Stimulated activated CD4-positive, alpha-beta T cell treated with anti-CD3 and anti-CD28 coated beads, Interleukin-1b, Interleukin-23, amount 100 ng/mL, for 1 hour (primary cell): ENCODE data around the gene TMEM221.
A peak's percentile ranks its signal among the peaks of the same experiment; 100 is the strongest.
"Not testable (repeated sequence)": the region's sequence is repeated elsewhere in the genome, so short reads cannot be mapped to it uniquely, and the experiment has no call there.

Source experiments
- DNase-seq, 2 donors: peaks; one replicate each; pipeline ENCODE4 v3.0.0-alpha.2; 2020; ENCODE audit warnings: low read depth in 2 of 2

TMEM221 gene

DNA sequence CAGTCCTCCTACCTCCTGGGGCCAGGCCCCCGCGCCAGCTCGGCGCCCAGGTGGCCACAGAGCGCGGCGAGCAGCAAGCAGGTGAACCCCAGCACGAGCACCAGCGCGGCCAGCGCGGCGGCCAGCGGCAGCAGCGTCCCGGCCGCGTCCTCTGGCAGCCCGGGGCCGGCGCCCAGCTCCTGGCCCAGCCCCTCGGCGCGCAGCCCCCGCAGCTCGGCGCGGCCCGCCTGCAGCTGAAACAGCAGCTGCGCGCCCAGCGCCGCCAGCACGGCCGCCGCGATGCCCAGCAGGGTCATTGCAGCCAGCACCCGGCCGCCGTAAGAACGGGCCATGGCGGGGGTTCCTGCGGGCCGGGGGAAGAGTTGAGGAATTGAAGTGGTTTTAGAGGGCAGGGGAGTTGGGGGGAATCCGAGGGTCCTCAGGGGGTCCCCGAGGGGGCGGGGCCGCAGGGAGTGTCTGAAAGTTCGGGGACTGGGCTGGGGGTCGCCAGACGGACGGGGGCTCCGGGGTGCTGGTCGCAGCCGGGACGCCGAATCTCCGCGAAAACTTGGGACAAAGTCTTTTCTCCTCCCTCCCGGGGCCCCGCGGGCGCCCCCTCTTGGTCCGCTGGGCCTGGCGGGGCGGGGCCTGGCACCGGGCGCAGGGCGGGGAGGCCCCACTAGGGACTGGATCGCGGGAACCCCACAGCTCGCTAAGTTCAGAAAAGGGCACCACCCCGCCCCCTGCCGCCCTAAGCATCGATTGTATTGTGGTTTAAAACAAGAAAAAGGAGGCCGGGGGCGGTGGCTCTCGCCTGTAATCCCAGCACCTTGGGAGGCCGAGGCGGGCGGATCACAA is at the start of gene TMEM221:
Gene TMEM221, minus strand, starts transcription at position 538 of the 837 bp plus-strand sequence. Its CDS starts 206 bp downstream, at position 332.
- peak in 1 of 2 donors; percentile 33 for DNase-seq

DNA sequence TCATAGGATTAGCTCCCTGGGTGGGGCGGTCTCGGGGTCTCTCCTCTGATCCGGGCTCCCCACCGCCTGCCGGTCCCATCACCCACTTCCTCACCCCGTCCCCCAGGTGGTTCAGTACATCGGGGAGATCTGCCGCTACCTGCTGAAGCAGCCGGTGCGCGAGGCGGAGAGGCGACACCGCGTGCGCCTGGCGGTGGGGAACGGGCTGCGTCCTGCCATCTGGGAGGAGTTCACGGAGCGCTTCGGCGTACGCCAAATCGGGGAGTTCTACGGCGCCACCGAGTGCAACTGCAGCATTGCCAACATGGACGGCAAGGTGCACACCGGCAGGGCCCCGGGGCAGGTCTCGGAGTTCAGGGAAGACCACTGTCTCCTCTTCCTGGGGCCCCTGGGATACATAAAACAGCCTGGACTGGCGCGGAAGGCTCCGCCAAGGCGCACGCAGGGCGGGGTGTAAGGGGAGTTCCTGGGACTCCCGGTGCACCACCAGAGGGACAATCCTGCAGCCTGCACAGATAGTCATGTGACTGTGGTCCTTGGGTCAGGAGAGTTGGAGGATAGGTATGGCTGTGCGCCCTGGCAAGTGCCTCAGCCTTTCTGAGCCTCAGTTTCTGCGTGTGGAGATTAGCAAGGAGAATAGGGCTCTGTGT is 48.8 kb upstream of the TMEM221 start:
- no peak for DNase-seq

DNA sequence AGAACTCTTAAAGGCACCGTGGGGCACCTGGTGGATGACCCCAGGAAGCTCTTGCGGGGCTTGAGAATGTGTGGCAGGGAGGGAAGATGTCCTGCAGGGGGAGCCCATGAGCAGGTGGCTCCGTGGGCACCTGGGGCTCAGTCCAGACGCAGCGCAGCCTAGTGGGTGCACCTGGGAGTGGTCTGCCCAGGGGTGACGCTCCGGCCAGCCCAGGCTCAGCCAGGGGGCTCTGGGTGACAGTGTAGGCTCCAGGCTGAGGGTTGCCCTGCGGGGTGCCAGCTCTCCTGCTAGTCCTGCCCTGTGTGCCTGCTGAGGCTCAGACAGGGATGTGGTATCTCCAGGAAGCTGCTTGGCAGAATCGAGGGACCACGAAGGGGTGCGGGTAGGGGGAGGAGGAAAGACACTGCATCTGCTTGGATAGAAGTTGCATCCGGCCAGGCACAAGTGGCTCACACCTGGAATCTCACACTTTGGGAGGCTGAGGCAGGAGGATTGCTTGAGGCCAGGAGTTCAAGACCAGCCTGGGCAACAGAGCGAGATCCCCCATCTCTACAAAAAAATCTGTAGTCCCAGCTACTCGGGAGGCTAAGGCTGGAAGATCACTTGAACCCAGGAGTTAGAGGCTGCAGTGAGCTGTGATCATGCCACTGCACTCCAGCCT is 48.0 kb upstream of the TMEM221 start:
- peak; percentile 53 to 73 for DNase-seq

DNA sequence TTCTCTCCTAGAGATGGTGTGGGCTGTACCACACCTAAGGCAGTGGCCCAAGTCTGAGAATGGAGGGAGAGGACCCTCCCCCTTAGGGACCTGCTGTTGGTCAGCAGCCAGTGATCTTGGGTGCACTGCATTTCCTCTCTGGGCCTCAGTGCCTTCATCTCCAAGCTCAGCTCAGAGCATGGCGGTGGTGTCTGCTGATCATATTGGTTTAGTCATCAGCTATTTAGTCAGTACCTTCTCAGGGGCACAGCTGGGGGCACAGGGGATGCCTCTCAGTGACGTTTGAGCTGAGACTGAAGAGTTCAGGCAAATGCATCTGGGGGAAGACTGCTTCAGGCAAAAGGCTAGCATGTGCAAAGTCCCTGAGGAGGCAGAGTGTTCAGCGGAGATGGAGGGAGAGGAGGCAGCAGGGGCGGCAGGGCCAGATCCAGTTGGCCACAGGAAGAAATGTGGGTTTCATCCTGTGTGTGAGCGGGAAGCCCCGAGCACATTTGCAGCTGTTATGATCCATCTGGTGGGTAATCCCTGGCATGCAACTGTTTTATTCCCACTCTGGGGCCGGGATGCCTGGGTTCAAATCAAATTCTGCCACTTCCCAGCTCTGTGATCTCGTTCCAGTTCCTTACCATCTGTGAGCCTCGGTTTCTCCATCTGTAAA is 47.3 kb upstream of the TMEM221 start:
- no peak for DNase-seq

DNA sequence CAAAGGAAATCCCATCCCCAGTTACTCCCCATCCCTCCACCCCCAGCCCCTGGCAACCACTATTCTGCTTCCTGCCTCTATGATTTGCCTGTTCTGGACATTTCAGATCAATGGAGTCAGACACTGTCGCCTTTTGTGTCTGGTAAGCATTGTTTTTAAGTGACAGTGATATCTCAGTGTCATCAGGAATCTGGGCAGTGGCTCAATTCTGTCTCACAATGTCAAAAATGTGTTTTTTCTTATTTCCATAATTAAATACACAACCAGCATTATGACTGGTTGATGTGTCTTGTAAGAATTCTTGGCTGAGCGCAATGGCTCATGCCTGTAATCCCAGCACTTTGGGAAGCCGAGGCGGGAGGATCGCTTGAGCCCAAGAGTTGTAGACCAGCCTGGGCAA is 42.8 kb upstream of the TMEM221 start:
- DNase-seq = no peak

DNA sequence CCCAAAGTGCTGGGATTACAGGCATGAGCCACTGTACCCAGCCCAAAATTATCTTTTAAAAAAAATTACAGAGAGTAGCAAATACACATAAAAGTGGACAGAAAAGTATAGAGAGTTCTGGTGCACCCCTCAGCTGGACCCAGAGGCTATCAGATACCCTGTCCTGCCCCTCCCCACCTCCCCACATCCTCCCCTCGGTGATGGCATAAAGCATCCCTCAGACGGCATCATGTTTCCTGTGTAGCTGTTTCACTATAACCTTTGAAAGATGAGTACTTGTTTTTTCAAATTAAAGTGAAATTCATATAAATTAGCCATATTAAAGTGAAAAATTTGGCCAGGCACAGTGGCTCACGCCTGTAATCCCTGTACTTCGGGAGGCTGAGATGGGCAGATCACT is 41.9 kb upstream of the TMEM221 start:
- no peak for DNase-seq

DNA sequence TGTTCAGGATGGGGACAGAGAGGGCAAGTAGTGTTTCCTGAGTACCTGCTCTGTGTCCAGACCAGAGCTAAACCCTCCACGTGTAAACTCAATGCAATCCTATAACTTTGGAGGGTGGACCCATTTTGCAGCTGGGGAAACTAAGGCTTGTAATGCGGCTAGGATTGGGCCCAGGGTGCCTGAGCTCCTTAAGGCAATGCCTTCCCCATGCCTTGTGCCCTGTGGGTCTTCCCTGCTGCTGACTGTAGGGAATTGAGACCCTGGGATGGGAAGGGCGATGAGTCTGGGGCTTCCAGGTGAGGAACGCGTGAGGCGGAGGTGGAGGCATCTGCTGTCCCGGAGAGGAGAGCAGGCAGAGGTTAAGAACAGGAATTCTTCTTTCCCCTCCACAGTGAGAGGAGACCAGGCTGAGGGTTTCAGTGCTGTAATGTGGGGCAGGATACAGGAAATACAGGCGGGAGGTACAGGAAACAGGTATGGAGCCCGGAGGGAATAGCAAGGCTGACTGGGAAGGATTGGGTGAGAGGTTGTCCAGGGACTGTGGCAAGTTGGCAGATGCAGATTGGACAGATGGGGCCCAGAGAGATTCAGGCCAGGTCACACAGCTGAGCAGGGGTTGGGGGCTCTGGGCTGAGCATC is 41.0 kb upstream of the TMEM221 start:
- DNase-seq = no peak

DNA sequence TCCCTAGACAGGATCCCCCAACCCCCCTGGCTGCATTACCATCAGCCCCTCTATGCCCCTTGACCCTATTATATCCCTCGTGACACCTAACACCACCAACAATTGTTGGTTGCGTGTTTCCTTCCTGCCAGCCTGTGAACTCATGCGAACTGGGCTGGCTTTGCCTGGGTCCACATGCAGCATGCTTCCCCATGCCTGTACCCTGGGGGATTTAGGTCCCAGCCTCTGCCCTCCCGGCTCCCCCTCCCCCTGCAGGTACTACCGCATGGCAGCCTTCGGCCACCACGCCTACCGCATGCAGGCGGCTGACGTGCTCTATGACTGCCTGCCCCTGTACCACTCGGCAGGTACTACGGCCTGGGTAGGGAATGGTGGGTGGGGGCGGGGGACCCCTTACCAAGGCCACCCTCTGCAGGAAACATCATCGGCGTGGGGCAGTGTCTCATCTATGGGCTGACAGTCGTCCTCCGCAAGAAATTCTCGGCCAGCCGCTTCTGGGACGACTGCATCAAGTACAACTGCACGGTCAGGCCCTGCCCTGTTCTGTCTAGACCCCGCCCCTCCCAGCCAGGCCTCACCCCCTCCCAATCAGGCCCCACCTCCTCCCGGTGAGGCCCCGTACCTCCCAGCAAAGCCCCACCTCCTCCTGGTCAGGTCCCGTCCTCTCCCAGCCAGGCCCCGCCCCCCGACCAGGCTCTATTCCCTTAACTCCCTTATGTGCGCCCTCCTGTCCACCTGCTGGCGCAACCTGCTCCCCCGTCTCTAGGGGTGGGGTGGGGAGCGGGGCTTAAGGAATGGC is 40.3 kb upstream of the TMEM221 start:
- peak; percentile 40 to 63 for DNase-seq

DNA sequence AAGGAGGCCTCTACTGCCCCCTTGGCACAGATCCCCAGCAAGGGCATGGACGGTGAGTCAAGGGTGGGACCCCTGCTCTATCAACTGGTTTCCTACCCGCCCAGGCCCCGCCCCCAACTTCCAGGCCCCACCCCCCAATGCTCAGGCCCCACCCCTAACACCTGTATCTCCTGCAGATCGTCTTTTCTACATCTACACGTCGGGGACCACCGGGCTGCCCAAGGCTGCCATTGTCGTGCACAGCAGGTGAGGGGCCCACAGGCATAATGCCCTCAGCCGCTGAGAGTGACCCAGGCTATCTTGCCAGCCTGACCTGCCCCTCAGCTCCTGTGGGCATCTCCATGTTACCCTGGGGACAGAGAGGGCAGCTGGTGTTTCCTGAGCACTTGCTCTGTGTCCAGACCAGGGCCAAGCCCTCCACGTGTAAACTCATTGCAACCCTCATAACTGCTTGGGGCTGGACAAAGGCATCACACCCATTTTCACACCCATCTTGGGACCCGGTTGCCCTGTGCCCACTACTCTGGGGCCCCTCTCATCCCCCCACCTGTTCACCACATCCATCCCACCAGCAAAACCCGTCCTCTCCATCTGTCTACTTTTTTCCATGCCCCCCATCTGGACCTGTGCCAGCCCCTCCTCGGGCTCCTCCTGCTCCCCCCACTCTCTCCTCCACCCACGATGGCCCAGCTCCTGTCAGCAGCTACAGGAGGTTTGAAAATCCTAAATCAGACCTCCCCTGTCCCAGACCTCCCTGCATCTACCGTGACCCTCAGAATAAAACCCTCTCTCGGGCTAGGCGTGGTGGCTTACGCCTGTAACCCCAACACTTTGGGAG is 39.0 kb upstream of the TMEM221 start:
- DNase-seq = no peak

DNA sequence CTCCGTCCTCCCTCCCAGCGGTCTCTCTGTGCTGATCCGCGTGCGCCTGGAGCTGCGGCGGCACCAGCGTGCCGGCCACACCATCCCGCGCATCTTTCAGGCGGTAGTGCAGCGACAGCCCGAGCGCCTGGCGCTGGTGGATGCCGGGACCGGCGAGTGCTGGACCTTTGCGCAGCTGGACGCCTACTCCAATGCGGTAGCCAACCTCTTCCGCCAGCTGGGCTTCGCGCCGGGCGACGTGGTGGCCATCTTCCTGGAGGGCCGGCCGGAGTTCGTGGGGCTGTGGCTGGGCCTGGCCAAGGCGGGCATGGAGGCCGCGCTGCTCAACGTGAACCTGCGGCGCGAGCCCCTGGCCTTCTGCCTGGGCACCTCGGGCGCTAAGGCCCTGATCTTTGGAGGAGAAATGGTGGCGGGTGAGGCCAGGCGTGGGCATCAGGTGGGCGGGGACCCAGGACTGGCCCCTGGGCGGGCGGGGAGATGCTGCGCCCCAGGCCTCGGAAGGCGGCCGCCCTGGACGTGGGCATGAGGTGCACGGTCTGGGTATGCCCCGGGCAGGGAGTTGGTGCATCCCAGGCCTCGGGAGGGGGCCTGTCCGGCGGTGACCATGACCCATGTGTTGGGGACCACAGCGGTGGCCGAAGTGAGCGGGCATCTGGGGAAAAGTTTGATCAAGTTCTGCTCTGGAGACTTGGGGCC is 38.2 kb upstream of the TMEM221 start:
- no peak for DNase-seq

DNA sequence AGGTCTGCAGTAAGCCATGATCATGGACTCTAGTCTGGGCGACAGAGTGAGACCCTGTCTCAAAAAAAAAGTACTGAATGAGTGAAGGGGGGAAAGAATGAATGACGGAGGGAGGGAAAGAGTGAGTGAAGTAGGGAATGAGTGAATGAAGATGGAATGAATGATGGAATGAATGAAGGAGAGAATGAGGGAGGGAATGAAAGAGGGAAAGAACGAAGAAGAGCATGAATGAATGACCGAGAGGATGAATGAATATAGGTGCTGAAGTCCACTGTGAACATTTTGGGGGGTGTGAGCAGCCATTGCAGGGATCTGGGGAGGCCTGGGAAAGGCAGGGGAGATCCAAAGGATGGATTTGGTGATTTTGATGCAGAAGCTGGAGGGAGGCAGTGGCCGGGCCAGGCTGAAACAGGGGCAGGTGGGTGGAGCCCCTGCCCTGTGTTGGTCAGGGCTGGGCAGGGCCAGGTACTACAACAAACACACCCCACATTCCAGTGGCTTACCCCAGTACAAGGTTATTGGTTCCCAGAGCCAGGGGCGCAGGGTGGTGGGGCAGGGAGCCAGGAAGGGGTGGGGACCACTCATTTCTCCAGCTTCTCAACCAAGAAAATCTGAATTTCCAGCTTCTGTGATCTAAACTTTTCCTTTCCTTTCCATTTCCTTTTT is 36.2 kb upstream of the TMEM221 start:
- DNase-seq = no peak

DNA sequence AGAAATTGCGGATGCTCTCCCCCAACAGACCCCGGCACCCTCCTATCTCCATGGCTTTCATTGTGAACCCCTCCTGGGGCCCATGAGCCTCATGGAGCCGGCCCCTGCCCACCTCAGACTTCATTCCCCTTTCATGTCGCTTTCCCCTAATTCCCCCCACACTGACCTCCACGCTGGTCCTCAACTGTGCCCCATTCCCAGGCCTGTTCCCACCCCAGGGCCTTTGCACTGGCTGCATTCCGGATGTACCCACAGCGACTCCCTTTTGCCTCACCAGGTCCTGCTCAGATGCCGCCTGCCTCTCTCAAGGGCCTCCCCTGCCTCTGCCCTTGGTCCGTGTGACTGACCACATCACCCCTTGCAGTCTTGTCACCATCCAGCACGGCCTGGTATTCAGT is 35.1 kb upstream of the TMEM221 start:
- no peak for DNase-seq

DNA sequence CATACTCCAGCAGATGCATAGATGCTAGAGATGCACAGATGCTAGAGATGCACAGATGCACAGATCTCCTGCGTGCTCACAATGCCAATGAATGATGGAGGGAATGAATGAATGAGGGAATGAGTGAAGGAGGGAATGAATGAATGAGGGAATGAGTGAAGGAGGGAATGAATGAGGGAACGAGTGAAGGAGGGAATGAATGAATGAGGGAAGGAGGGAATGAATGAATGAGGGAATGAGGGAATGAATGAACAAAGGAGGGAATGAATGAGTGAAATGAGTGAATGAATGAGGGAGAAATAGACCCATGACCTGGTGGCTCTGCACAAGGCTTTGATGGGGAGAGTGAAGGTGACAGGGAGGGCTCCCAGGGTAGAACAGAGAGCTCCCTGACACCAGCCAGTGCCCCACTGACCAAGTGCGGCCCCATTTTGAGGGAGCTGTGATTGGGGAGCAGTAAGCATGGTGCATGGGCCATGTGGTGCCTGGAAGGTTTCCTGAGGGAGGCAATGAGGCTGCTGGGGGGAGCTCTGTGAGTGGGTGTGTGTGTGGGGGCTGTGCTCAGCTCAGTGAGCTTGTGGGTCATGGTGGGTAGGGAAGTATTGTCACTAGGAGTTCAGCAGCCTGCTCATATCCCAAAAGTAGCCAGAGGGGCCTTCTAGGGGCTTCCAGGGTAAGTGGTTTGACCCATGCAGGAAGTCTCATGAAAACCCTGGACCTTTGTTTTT is 34.6 kb upstream of the TMEM221 start:
- DNase-seq = no peak

DNA sequence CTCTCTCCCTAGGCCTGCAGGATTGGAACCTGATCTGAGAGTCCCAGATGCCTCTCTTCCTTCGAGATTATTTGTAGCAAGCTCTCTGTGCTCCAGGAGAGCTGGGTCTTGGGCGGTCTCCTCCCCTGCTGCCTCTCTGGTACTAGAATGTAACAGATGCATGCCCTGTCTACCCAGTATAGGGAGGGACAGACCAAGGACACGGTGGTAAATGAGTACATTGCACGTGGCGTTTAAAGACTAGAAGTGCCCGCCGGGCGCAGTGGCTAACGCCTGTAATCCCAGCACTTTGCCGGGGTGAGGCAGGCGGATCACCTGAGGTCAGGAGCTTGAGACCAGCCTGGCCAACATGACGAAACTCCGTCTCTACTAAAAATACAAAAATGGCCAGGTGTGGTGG is 33.5 kb upstream of the TMEM221 start:
- no peak for DNase-seq

DNA sequence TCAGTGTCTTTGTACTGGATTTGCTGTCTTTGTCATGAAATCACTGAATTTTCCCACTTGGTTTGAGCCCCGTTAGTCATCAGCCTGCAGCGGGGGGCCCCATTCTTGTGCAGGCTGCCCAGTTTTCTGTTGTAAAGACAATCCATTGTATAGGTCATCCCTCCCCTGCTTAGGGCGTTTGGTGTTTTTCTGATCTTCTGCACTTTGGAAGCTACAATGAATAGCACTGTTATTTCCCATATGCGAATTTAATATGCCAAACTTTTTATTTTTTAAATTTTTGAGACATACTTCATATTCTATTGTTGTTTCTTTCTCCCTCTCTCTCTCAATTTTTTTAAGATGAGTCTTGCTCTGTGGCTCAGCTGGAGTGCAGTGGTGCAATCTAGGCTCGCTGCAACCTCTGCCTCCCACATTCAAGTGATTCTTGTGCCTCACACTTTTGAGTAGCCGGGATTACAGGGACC is 30.9 kb upstream of the TMEM221 start:
- DNase-seq = no peak

DNA sequence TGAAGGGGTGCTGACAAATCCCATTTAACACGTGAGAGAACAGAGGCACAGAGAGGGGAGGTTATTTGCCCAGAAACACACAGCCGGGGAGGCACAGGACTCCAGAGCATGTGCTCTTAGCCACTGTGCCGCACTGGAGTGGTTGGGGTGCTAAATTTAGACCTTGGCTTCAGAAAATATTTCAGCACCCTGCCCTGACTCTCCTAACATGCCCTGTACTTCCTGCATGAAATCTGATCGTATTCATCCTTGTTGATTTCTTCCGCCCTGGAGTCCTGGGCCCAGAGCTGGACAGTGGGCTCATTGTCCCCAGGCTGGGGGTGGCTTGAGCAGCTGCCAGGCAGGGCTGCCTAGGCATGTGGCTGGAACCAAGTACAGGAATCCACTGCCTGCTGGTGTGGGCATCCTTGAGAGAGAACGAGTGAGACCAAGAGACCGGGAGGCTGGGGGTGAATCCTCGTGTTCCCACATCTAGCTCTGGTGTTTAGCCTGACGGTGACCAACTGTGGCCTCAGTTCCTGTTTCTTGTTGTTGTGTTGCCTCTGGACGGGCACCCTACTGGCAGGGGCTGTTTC is 27.2 kb upstream of the TMEM221 start:
- no peak for DNase-seq

DNA sequence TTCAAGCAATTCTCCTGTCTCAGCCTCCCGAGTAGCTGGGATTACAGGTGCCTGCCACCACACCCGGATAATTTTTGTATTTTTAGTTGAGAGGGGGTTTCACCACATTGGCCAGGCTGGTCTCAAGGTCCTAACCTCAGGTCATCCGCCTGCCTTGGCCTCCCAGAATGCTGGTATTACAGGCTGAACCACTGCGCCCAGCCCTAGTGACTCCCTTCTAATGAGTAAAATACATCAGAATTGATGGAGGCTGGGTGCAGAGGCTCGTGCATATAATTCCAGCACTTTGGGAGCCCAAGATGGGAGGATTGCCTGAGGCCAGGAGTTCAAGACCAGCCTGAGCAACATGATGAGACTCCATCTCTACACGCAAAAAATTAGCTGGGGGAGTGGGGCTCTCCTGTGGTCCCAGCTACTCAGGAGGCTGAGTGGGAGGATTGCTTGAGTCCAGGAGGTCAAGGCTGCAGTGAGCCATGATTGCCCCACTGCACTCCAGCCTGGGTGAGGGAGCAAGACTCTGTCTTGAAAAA is 26.6 kb upstream of the TMEM221 start:
- not testable (repeated sequence) for DNase-seq
